ENCODE measurements around the gene SLC28A1.
"Not testable (repeated sequence)": the region's sequence is repeated elsewhere in the genome, so short reads cannot be mapped to it uniquely, and the experiment has no call there.

Gene SLC28A1, protein sequence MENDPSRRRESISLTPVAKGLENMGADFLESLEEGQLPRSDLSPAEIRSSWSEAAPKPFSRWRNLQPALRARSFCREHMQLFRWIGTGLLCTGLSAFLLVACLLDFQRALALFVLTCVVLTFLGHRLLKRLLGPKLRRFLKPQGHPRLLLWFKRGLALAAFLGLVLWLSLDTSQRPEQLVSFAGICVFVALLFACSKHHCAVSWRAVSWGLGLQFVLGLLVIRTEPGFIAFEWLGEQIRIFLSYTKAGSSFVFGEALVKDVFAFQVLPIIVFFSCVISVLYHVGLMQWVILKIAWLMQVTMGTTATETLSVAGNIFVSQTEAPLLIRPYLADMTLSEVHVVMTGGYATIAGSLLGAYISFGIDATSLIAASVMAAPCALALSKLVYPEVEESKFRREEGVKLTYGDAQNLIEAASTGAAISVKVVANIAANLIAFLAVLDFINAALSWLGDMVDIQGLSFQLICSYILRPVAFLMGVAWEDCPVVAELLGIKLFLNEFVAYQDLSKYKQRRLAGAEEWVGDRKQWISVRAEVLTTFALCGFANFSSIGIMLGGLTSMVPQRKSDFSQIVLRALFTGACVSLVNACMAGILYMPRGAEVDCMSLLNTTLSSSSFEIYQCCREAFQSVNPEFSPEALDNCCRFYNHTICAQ

GRCh38 chr15:84883916-84884781, at the start of gene SLC28A1:
Gene SLC28A1 (plus strand): TSS chr15:84884662. CDS start chr15:84887761, 3,099 bp downstream.
- no peak for DNase-seq

- DNase-seq: no peak
Measured at GRCh38 chr15:84834969-84835368, 49.5 kb upstream of the SLC28A1 start.

GRCh38 chr15:84835661-84836337, 48.7 kb upstream of the SLC28A1 start:
- DNase-seq: no peak

- DNase-seq: no peak
Measured at GRCh38 chr15:84836844-84837243, 47.6 kb upstream of the SLC28A1 start.

DNA sequence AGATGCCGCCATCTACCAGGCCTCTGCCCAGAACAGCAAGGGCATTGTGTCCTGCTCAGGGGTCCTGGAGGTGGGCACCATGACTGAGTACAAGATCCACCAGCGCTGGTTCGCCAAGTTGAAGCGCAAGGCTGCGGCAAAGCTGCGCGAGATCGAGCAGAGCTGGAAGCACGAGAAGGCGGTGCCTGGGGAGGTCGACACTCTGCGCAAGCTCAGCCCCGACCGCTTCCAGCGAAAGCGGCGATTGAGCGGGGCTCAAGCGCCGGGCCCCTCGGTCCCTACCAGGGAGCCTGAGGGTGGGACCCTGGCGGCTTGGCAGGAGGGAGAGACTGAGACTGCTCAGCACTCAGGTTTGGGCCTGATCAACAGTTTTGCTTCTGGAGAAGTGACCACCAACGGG, 44.7 kb upstream of the SLC28A1 start:
- DNase-seq: no peak

GRCh38 chr15:84840255-84840654, 44.2 kb upstream of the SLC28A1 start:
- DNase-seq: no peak

DNA sequence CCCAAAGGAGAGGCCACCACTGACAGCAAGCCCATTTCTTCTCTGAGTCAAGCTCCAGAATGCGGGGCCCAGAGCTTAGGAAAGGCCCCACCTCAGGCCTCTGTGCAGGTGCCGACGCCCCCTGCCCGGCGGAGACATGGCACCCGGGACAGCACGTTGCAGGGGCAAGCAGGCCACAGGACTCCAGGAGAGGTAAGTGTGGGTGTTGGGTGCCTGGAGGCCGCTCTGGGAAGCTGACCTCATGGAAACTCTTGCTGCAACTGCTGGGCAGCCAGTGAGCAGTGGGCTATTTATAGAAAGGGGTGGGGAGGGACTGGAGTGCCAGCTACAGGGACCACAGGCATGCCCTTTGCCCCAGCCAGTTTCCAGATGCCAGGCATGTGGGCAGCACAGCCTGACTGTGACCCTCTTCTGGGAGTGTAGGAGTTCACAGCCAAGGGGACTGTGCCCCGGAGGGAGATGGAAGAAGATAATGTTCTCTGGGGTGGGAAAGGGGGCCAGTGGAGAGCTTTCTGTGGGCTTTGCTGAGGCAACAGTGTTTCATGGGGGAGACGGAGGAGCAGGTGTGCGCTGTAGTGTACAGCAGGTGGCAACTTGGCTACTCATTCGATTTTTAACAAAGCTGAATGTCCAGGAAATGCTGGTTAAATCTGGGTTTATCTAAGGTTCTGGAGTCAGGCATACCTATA, 43.6 kb upstream of the SLC28A1 start:
- no peak for DNase-seq

GRCh38 chr15:84842781-84843180, 41.7 kb upstream of the SLC28A1 start:
- no peak for DNase-seq

DNA sequence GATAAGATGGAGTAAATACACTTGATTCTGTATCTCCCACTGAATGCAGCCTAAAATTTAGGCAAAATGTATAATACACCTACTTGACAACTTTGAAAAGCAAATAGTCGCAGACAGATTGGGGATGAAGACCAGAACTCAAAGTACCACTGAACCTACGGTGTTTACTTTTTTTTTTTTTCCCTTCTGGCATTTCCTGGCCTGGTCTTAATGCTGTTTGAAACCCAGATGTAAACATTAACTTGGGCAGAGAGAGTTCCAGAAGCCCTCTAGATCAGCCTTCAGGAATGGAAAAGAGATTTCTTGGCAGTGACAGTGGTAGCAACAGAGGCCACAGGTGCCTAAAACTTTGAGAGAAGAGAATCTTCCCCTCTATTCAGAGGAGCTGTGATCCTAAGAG, 39.5 kb upstream of the SLC28A1 start:
- no peak for DNase-seq

- DNase-seq: not testable (repeated sequence)
Measured at GRCh38 chr15:84845631-84846030, 38.8 kb upstream of the SLC28A1 start.

- no peak for DNase-seq
Measured at GRCh38 chr15:84846269-84846668, 38.2 kb upstream of the SLC28A1 start.

- no peak for DNase-seq
Measured at GRCh38 chr15:84847382-84847781, 37.1 kb upstream of the SLC28A1 start.

GRCh38 chr15:84852212-84852611, 32.2 kb upstream of the SLC28A1 start:
- no peak for DNase-seq

DNA sequence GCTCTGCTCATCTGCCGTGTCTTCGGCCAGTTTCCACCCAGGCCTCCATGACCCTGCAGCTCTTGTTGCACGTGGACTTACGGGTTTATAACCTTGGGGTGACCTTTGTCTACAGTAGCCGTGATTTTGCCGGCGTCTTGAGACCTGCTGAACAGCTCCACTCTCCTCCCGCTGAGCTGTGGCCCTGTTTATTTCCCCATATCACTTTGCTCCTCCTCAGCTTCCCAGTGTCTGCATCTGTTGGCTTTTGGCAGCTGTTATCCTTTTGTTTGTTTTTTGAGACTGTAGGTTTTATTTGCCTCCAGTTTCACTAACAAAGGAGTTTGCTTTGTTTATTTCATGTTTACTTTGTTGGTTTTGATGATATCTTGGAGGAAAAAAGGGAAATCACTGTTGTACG, 29.3 kb upstream of the SLC28A1 start:
- DNase-seq: no peak

DNA sequence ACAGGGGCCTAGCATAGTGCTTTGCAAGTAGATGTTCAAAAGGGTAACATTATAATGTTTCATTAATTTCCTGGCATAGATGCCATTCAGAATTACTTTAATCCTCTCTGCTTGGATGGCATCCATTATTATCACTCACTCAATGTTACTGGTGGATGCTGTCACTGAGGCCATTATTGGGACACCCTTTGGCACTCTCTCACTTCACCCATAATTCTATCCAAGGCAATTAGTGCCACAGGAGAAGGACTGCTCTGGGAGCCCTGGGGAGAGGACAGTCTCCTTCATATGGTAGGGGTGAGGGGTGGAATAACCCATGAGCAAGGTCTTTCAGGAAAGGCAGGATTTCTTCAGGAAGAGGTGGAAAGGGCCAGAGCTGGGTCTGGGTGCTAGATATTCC, 28.7 kb upstream of the SLC28A1 start:
- no peak for DNase-seq

DNA sequence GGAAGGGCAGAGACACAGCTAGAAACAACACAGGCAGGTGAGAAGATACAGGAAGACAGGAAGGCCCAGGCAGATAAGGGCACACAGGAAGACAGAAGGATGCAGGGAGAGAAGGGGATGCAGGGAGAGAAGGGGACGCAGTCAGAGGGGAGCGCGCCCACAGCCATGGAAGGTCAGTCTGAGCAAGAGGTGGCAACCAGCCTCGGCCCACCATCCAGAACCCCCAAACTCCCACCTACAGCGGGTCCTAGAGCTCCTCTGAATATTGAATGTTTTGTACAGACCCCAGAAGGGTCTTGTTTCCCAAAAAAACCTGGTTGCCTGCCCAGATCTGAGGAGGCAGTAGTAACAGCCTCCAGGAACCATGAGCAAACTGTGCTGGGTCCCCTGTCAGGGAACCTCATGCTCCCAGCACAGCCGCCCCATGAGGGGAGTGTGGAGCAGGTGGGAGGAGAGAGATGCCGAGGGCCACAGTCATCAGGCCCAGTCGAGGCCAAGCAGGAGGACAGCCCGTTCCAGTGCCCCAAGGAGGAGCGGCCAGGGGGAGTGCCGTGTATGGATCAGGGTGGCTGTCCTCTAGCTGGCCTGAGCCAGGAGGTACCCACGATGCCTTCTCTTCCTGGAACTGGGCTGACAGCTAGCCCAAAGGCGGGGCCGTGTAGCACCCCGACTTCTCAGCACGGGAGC, 27.6 kb upstream of the SLC28A1 start:
- DNase-seq: no peak

GRCh38 chr15:84857418-84858004, 27.0 kb upstream of the SLC28A1 start:
- no peak for DNase-seq

- DNase-seq: no peak
Measured at GRCh38 chr15:84858231-84858630, 26.2 kb upstream of the SLC28A1 start.

GRCh38 chr15:84859144-84859543, 25.3 kb upstream of the SLC28A1 start:
- no peak for DNase-seq

DNA sequence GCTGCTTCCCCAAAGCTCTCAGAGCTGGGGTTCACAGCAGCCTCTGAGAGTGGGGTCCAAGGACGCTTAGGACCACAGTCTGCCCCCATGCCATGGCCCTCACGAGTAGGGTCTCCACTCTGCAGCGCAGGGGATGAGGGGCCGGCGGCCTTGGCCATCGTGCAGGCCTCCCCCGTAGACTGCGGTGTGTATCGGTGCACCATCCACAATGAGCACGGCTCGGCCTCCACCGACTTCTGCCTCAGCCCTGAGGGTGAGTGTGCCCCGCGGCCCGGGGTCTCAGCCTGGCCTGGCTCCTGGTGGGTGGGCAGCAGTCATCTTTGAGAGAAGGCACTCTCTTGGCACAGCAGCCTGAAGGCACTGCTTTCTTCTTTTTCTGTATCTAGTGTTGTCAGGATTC, 24.8 kb upstream of the SLC28A1 start:
- no peak for DNase-seq

DNA sequence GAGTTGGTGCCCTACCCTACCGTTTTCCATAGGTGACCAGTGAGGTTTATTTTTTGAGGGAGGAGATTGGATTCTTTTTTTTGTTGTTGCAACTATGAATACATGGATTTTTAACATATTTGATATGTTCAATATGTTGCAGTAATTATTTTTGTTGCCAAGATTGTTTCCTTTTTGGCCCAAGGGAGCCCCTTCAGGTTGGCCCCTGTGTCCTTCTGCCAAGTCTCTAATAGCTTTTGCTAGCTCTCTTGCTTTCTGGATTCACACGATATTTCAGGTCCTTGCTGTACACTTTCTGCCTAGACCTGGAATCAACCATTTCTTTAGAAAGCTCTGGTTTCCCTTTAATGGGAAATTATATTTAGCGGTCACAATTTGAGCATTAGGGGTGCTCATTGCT, 22.7 kb upstream of the SLC28A1 start:
- DNase-seq: no peak

Data from NCI-H1048 (cell line).